Tibial nerve (tissue), 4 donors: ENCODE data around the gene RILPL2. TPM values are rescaled to one million over a fixed set of nuclear protein-coding genes. Genes with fewer than 3 reads are reported as not detected.
"Not testable (repeated sequence)": the region's sequence is repeated elsewhere in the genome, so short reads cannot be mapped to it uniquely, and the experiment has no call there.

Source experiments
- DNase-seq, 2 donors: peaks; one replicate each; pipeline ENCODE4 v3.0.0-alpha.2; 2019; ENCODE audit warnings: low spot score in 2 of 2
- H3K27ac ChIP-seq, 4 donors: fragments of 200-600 bp; sonication (generic) in 3 of 4; one replicate each; pipeline ENCODE4 v1.5.1; 2017 to 2019; ENCODE audit warnings: mild to moderate bottlenecking in 1 of 4
- H3K27me3 ChIP-seq, 2 donors: fragments of 200-600 bp; sonication (generic) in 1 of 2; one replicate each; pipeline versions ENCODE4 v1.5.1 to v1.6.0; 2017 to 2019
- H3K36me3 ChIP-seq, 3 donors: fragments of 200-600 bp; sonication (generic); one replicate each; pipeline ENCODE4 v1.5.1; 2018 to 2019
- H3K4me1 ChIP-seq, 4 donors: fragments of 200-600 bp; sonication (generic) in 3 of 4; one replicate each; pipeline ENCODE4 v1.5.1; 2017 to 2019
- H3K4me3 ChIP-seq, 4 donors: fragments of 200-600 bp; sonication (generic) in 3 of 4; one replicate each; pipeline ENCODE4 v1.5.1; 2017 to 2019; ENCODE audit warnings: mild to moderate bottlenecking in 1 of 4, moderate library complexity in 1 of 4
- H3K9me3 ChIP-seq, 4 donors: fragments of 200-600 bp; sonication (generic) in 3 of 4; one replicate each; pipeline ENCODE4 v1.5.1; 2017 to 2019
- CTCF ChIP-seq, 5 experiments: fragments of 200-600 bp in 3 of 5; fragments of 450-650 bp in 2 of 5; sonication (generic) in 3 of 5; IDR thresholded peaks; one replicate each; pipeline ENCODE4 v1.5.1; 2016 to 2019; ENCODE audit warnings: antibody characterized with exemption in 5 of 5, mild to moderate bottlenecking in 3 of 5, moderate library complexity in 2 of 5
- EP300 ChIP-seq, 2 donors: sonication (generic); formaldehyde crosslinking; IDR thresholded peaks; one replicate each; pipeline ENCODE4 v1.6.1; 2017; ENCODE audit warnings: antibody characterized with exemption in 2 of 2, mild to moderate bottlenecking in 1 of 2
- POLR2A ChIP-seq, 2 donors: fragments of 450-650 bp; IDR thresholded peaks; one replicate each; pipeline ENCODE4 v1.6.1; 2017; ENCODE audit warnings: antibody characterized with exemption in 2 of 2, mild to moderate bottlenecking in 2 of 2, moderate library complexity in 2 of 2
- WGBS, 2 donors: methylation state at CpG; one replicate each; pipeline ENCODE4 v1.1.5; 2018; 5-methylcytosine and 5-hydroxymethylcytosine counted together
- total RNA-seq, 4 donors: library from RNA; depleted of rRNA; stranded (reverse); fragments of >200 nt; gene quantifications; one replicate each; pipeline ENCODE4 v1.1.0, GENCODE V29; 2016

RILPL2 gene
- total RNA-seq, 4 donors from 2014 or later = 5.2 to 6.9 (median 6.1) TPM

GRCh38 chr12:123442774-123443173 is 6.3 kb upstream of the RILPL2 start:
- no peaks in the 10 kb centered on the region for H3K9me3 ChIP-seq
- no peak for TF ChIP-seq CTCF (IDR thresholded peaks at IDR 0.05)
- no peak for TF ChIP-seq EP300 (IDR thresholded peaks at IDR 0.05)
- no peak for TF ChIP-seq POLR2A (IDR thresholded peaks at IDR 0.05)
- no peak overlapping the region for H3K27ac ChIP-seq
- no peaks in the 10 kb centered on the region for H3K27me3 ChIP-seq
- no peak overlapping the region for H3K4me3 ChIP-seq
- no peak for DNase-seq
- H3K36me3 ChIP-seq = no peaks in the 10 kb centered on the region
- WGBS, 2 donors = 80 to 84% methylated on average over 4 of the region's 4 CpGs
- H3K4me1 ChIP-seq = peaks cover 0 to 30% (median 16%) of the 10 kb centered on the region in 4 donors

DNA sequence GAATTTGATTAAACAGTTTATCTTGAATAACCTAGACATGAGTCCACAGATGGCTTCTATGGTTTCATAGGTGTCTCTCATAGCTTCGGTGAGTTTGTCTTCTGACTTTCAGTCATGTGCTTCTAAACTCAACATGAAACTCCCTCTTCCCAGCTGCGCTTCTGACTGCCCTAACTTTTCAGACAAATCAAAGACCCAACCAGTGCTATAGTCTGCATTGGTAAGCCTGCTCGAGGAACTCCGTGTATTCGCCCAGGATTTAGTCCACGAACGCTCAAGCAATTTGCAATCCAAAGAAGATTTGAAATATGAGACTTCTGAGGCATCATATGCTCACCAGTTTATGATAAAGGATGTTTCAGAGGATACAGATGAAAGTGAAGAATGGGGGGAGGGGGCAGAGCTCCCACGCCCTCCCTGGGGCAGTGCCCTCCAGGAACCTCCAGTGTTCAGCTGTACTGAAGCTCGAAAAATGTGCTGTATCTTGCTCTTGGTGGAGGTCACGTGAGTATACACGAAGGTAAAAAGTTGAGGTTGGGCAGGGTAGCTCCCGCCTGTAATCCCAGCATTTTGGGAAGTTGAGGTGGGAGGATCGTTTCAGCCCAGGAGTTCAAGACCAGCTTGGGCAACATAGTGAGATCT is 5.2 kb upstream of the RILPL2 start:
- DNase-seq = no peak
- peaks cover 0 to 31% (median 18%) of the 10 kb centered on the region in 4 donors for H3K4me1 ChIP-seq
- H3K27ac ChIP-seq = no peak overlapping the region
- WGBS, 2 donors = 77 to 84% methylated on average over 13 of the region's 13 CpGs
- no peaks in the 10 kb centered on the region for H3K36me3 ChIP-seq
- H3K4me3 ChIP-seq = no peak overlapping the region
- TF ChIP-seq EP300 (IDR thresholded peaks at IDR 0.05) (no peak), CTCF (IDR thresholded peaks at IDR 0.05) (no peak), POLR2A (IDR thresholded peaks at IDR 0.05) (no peak)
- no peaks in the 10 kb centered on the region for H3K27me3 ChIP-seq
- no peaks in the 10 kb centered on the region for H3K9me3 ChIP-seq

DNA sequence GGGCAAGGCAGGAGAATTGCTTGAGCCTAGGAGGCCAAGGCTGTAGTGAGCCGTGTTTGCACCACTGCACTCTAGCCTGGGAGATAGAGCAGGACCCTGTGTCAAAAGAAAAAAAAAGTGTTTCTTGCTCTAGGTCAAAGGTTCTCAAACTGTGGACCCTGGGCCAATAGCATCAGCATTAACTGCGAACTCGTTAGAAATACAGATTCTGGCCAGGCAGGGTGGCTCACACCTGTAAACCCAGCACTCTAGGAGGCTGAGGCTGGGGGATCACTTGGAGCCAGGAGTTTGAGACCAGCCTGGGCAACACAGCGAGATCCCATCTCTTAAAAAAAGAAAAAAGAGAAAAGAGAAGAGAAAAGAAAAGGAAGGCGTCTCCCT is 858 bp downstream of the RILPL2 start:
- Histone ChIP-seq H3K36me3 (peaks cover 0 to 8% (median 0%) of the 10 kb centered on the region in 3 donors), H3K27me3 (no peaks in the 10 kb centered on the region), H3K27ac (peak overlapping the region in 3 of 4 donors; percentile 68 to 82 (median 80)), H3K4me3 (peak overlapping the region; percentile 41 to 92 (median 82)), H3K4me1 (peaks cover 0 to 47% (median 16%) of the 10 kb centered on the region in 4 donors), H3K9me3 (no peaks in the 10 kb centered on the region)
- WGBS, 2 donors = 49 to 51% methylated on average over 5 of the region's 5 CpGs
- DNase-seq = no peak
- no peak for TF ChIP-seq POLR2A (IDR thresholded peaks at IDR 0.05)
- TF ChIP-seq CTCF (IDR thresholded peaks at IDR 0.05) = no peak
- no peak for TF ChIP-seq EP300 (IDR thresholded peaks at IDR 0.05)

DNA sequence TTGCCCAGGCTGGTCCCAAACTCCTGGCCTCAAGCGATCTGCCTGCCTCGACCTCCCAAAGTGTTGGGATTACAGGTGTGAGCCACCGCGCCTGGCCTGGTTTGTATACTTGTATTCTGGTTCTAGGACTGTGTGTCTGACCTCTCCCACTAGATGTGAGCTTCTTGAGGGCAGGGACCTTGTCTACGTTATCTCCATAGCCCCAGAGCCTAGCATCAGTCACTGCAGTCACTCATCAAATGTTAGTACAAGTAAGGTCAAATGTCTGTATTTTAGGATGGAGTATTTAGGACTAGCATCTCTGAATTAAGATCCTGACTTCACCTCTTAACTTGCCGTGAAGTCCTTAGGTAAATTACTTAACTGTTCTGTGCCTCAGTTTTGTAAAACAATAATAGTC is 2.9 kb downstream of the RILPL2 start:
- Histone ChIP-seq H3K27ac (peak overlapping the region in 2 of 4 donors; percentile 54 to 64), H3K4me1 (peaks cover 0 to 47% (median 16%) of the 10 kb centered on the region in 4 donors), H3K4me3 (peak overlapping the region in 1 of 4 donors; percentile 92), H3K9me3 (no peaks in the 10 kb centered on the region), H3K27me3 (no peaks in the 10 kb centered on the region), H3K36me3 (peaks cover 0 to 26% (median 0%) of the 10 kb centered on the region in 3 donors)
- 91 to 94% methylated on average over 6 of the region's 6 CpGs for WGBS, 2 donors
- TF ChIP-seq CTCF (IDR thresholded peaks at IDR 0.05) = no peak
- no peak for TF ChIP-seq POLR2A (IDR thresholded peaks at IDR 0.05)
- no peak for TF ChIP-seq EP300 (IDR thresholded peaks at IDR 0.05)
- DNase-seq = no peak

DNA sequence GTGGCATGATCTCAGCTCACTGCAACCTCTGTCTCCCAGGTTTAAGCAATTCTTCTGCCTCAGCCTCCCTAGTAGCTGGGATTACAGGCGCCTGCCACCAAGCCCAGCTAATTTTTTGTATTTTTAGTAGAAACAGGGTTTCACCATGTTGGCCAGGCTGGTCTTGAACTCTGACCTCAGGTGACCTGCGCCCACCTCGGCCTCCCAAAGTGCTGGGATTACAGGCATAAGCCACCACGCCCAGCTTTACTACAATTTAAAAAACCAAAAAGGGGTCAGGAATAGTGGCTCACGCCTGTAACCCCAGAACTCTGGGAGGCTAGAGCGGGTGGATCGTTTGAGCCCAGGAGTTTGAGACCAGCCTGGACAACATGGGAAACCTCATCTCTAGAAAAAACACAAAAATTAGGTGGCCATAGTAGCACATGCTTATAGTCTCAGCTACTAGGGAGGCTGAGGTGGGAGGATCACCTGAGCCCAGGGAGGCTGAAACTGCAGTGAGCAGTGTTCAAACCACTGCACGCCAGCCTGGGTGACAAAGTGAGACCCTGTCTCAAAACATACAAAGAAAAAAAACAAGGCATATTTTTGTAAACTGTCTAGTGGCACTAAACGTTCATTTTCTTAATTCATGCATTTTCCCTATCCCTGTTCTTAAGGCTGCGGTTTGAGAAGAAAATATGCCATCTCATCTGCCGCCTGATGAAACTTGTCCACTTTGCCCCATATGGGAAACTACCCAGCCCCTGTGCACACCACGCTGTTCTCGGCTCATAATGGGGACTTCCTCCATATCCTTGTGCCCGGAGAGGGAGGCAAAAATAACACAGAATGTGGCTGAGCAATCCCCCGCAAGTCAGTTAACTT is 4.3 kb downstream of the RILPL2 start:
- 66 to 72% methylated on average over 15 of the region's 15 CpGs for WGBS, 2 donors
- peaks cover 0 to 40% (median 0%) of the 10 kb centered on the region in 3 donors for H3K36me3 ChIP-seq
- not testable (repeated sequence) for H3K9me3 ChIP-seq, DNase-seq, H3K27me3 ChIP-seq
- TF ChIP-seq EP300 (IDR thresholded peaks at IDR 0.05) = peak in 1 of 2 donors; percentile 8
- H3K4me3 ChIP-seq = peak overlapping the region in 1 of 4 donors; percentile 25
- peak overlapping the region in 2 of 4 donors; percentile 8 to 54 for H3K27ac ChIP-seq
- peaks cover 0 to 47% (median 16%) of the 10 kb centered on the region in 4 donors for H3K4me1 ChIP-seq

DNA sequence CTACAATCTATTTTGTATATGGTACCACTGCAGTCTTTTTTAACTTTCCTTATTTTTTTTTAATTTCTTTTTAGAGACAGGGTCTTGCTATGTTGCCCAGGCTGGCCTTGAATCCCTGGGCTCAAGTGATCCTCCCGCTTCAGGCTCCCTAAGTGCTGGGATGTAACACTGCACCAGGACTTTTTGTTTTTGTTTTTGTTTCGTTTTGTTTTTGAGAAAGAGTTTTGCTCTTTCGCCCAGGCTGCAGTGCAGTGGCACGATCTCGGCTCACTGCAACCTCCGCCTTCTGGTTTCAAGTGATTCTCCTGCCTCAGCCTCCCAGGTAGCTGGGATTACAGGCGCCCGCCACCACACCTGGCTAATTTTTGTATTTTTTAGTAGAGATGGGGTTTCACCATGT is 7.4 kb downstream of the RILPL2 start:
- Histone ChIP-seq H3K36me3 (peaks cover 0 to 48% (median 0%) of the 10 kb centered on the region in 3 donors), H3K4me1 (peaks cover 0 to 23% (median 6%) of the 10 kb centered on the region in 4 donors)
- WGBS, 2 donors = 95 to 96% methylated on average over 8 of the region's 8 CpGs
- not testable (repeated sequence) for H3K27me3 ChIP-seq, H3K4me3 ChIP-seq, DNase-seq, H3K9me3 ChIP-seq, H3K27ac ChIP-seq
